ENCODE data around the gene ZNF20.
"Not testable (repeated sequence)": the region's sequence is repeated elsewhere in the genome, so short reads cannot be mapped to it uniquely, and the experiment has no call there.

DNA sequence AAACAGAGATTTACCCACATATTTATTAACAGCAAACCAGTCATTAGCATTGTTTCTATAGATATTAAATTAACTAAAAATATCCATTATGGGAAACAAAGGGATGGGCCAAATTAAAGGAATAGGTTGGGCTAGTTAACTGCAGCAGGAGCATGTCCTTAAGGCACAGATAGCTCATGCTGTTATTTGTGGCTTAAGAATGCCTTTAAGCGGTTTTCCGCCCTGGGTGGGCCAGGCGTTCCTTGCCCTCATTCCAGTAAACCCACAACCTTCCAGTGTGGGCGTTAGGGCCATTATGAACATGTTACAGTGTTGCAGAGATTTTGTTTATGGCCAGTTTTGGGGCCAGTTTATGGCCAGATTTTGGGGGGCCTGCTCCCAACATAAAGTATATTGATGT is 36.2 kb downstream of the ZNF20 start:
- not testable (repeated sequence) for TF ChIP-seq POLR2AphosphoS5, POLR2A (IDR thresholded peaks at IDR 0.05)
- TF ChIP-seq, protein P1, sequence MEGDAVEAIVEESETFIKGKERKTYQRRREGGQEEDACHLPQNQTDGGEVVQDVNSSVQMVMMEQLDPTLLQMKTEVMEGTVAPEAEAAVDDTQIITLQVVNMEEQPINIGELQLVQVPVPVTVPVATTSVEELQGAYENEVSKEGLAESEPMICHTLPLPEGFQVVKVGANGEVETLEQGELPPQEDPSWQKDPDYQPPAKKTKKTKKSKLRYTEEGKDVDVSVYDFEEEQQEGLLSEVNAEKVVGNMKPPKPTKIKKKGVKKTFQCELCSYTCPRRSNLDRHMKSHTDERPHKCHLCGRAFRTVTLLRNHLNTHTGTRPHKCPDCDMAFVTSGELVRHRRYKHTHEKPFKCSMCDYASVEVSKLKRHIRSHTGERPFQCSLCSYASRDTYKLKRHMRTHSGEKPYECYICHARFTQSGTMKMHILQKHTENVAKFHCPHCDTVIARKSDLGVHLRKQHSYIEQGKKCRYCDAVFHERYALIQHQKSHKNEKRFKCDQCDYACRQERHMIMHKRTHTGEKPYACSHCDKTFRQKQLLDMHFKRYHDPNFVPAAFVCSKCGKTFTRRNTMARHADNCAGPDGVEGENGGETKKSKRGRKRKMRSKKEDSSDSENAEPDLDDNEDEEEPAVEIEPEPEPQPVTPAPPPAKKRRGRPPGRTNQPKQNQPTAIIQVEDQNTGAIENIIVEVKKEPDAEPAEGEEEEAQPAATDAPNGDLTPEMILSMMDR (IDR thresholded peaks at IDR 0.05 in 8 of 11, conservative IDR thresholded peaks at IDR 0.05 in 3 of 11) = not testable (repeated sequence)
